Measurements from ENCODE around the gene AWAT2.

- no peak for TF ChIP-seq CTCF (IDR thresholded peaks at IDR 0.05; ENCODE audit: borderline replicate concordance, extremely low read depth, low read length, poor library complexity, severe bottlenecking)
- no peak for TF ChIP-seq EZH2 (IDR thresholded peaks at IDR 0.05; ENCODE audit: borderline replicate concordance, low read depth, low read length, severe bottlenecking)
Observed at GRCh38 chrX:70032792-70033191, 16.9 kb downstream of the AWAT2 start.

Measured in DND-41 (cell line).